GM19438 (cell line): ENCODE data around the gene SLC66A2.

ENCODE experiments used
- ATAC-seq: cut with Tn5 transposase; IDR thresholded peaks from one replicate; pipeline ENCODE4 v1.9.1; 2021; ENCODE audit warnings: low read depth; ENCODE audit not compliant: unreplicated experiment

Gene SLC66A2

GRCh38 chr18:79904357-79905147 lies 46.9 kb downstream of the SLC66A2 start:
- no peak for ATAC-seq

- no peak for ATAC-seq
Observed at GRCh38 chr18:79903787-79904356, 47.6 kb downstream of the SLC66A2 start.

GRCh38 chr18:79903071-79903635 lies 48.3 kb downstream of the SLC66A2 start:
- no peak for ATAC-seq

GRCh38 chr18:79902640-79903039 lies 48.8 kb downstream of the SLC66A2 start:
- ATAC-seq = no peak

- ATAC-seq = no peak
Observed at GRCh38 chr18:79902075-79902474, 49.4 kb downstream of the SLC66A2 start.

- no peak for ATAC-seq
Observed at GRCh38 chr18:79901665-79902064, 49.8 kb downstream of the SLC66A2 start.

- no peak for ATAC-seq
Observed at GRCh38 chr18:79900610-79901570, 50.6 kb downstream of the SLC66A2 start.

- no peak for ATAC-seq
Observed at GRCh38 chr18:79899609-79900445, 51.6 kb downstream of the SLC66A2 start.

GRCh38 chr18:79898952-79899608 lies 52.4 kb downstream of the SLC66A2 start:
- ATAC-seq = no peak

GRCh38 chr18:79897940-79898625 lies 53.4 kb downstream of the SLC66A2 start:
- ATAC-seq = no peak

GRCh38 chr18:79896738-79897137 lies 54.7 kb downstream of the SLC66A2 start:
- ATAC-seq = no peak

- no peak for ATAC-seq
Observed at GRCh38 chr18:79890674-79891073, 60.8 kb downstream of the SLC66A2 start.

GRCh38 chr18:79889569-79889968 lies 61.9 kb downstream of the SLC66A2 start:
- ATAC-seq = no peak

GRCh38 chr18:79888016-79888415 lies 63.4 kb downstream of the SLC66A2 start:
- ATAC-seq = no peak

GRCh38 chr18:79887181-79888000 lies 64.1 kb downstream of the SLC66A2 start:
- ATAC-seq = no peak

GRCh38 chr18:79884963-79885728 lies 66.3 kb downstream of the SLC66A2 start:
- ATAC-seq = no peak

- no peak for ATAC-seq
Observed at GRCh38 chr18:79884294-79884962, 67.0 kb downstream of the SLC66A2 start.
